Ishikawa (cell line): ENCODE results near the gene CEP83.

Experiments used
- CEBPB ChIP-seq: IDR thresholded peaks from 2 replicates; pipeline ENCODE4 v1.6.1; 2012
- CREB1 ChIP-seq: IDR thresholded peaks from 2 replicates; pipeline ENCODE4 v1.6.1; 2012; ENCODE audit warnings: low read depth
- EGR1 ChIP-seq: IDR thresholded peaks from 2 replicates; pipeline ENCODE4 v1.6.1; 2012
- EP300 ChIP-seq: IDR thresholded peaks from 2 replicates; pipeline ENCODE4 v1.6.1; 2012; ENCODE audit warnings: borderline replicate concordance
- FOXM1 ChIP-seq: IDR thresholded peaks from 2 replicates; pipeline ENCODE4 v1.6.1; 2012; ENCODE audit warnings: low read depth, borderline replicate concordance
- MAX ChIP-seq: IDR thresholded peaks from 2 replicates; pipeline ENCODE4 v1.6.1; 2012
- NFIC ChIP-seq: IDR thresholded peaks from 2 replicates; pipeline ENCODE4 v1.6.1; 2012
- RAD21 ChIP-seq: IDR thresholded peaks from 2 replicates; pipeline ENCODE4 v1.6.1; 2012; ENCODE audit warnings: low read depth
- TAF1 ChIP-seq: IDR thresholded peaks from 2 replicates; pipeline ENCODE4 v1.6.1; 2012; ENCODE audit warnings: low read depth, mild to moderate bottlenecking
- TCF12 ChIP-seq: IDR thresholded peaks from 2 replicates; pipeline ENCODE4 v1.6.1; 2012; ENCODE audit warnings: low read depth
- TEAD4 ChIP-seq: IDR thresholded peaks from 2 replicates; pipeline ENCODE4 v1.6.1; 2012
- YY1 ChIP-seq: IDR thresholded peaks from 2 replicates; pipeline ENCODE4 v1.6.1; 2012; ENCODE audit warnings: low read depth
- ZBTB7A ChIP-seq: IDR thresholded peaks from 2 replicates; pipeline ENCODE4 v1.6.1; 2012; ENCODE audit warnings: low read depth
- TF ChIP-seq, protein P1 (sequence below): IDR thresholded peaks from 2 replicates; pipeline ENCODE4 v1.6.1; 2012; ENCODE audit warnings: low read depth, mild to moderate bottlenecking
- TF ChIP-seq, protein P2 (sequence below): IDR thresholded peaks from 2 replicates; pipeline ENCODE4 v1.6.1; 2012

The CEP83 gene

DNA sequence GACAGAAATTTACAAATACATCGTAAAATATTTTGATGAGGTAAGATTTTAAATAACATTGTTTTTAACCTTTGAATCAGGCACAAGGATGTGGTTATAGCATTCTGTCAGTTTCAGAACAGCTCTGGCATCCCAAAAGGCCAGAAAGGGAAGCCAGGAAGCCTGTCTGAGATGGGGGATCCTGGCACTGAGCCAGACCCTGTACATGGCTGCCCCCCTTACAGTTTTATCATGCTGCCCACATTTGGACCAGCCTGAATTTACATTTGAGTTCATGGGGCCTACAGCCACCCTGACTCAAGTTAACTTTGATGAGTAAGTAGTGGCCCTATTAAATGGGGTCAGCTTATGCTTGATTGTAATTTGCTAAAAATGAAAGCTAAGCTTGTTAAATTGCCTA, 155.7 kb downstream of the CEP83 start:
- TF ChIP-seq TCF12 (no peak), TEAD4 (no peak)

GRCh38 chr12:94299846-94300245, 159.8 kb downstream of the CEP83 start:
- TF ChIP-seq TEAD4: no peak
- TF ChIP-seq ZBTB7A: no peak
- no peak for TF ChIP-seq TAF1
- TF ChIP-seq, protein P1, sequence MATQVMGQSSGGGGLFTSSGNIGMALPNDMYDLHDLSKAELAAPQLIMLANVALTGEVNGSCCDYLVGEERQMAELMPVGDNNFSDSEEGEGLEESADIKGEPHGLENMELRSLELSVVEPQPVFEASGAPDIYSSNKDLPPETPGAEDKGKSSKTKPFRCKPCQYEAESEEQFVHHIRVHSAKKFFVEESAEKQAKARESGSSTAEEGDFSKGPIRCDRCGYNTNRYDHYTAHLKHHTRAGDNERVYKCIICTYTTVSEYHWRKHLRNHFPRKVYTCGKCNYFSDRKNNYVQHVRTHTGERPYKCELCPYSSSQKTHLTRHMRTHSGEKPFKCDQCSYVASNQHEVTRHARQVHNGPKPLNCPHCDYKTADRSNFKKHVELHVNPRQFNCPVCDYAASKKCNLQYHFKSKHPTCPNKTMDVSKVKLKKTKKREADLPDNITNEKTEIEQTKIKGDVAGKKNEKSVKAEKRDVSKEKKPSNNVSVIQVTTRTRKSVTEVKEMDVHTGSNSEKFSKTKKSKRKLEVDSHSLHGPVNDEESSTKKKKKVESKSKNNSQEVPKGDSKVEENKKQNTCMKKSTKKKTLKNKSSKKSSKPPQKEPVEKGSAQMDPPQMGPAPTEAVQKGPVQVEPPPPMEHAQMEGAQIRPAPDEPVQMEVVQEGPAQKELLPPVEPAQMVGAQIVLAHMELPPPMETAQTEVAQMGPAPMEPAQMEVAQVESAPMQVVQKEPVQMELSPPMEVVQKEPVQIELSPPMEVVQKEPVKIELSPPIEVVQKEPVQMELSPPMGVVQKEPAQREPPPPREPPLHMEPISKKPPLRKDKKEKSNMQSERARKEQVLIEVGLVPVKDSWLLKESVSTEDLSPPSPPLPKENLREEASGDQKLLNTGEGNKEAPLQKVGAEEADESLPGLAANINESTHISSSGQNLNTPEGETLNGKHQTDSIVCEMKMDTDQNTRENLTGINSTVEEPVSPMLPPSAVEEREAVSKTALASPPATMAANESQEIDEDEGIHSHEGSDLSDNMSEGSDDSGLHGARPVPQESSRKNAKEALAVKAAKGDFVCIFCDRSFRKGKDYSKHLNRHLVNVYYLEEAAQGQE: no peak
- no peak for TF ChIP-seq CREB1
- TF ChIP-seq EP300: no peak
- no peak for TF ChIP-seq RAD21
- TF ChIP-seq MAX: no peak
- no peak for TF ChIP-seq TCF12
- TF ChIP-seq, protein P2, sequence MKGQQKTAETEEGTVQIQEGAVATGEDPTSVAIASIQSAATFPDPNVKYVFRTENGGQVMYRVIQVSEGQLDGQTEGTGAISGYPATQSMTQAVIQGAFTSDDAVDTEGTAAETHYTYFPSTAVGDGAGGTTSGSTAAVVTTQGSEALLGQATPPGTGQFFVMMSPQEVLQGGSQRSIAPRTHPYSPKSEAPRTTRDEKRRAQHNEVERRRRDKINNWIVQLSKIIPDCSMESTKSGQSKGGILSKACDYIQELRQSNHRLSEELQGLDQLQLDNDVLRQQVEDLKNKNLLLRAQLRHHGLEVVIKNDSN: no peak
- TF ChIP-seq NFIC: no peak
- no peak for TF ChIP-seq FOXM1
- no peak for TF ChIP-seq YY1
- no peak for TF ChIP-seq CEBPB
- TF ChIP-seq EGR1: no peak

GRCh38 chr12:94297876-94298505, 161.7 kb downstream of the CEP83 start:
- TF ChIP-seq TAF1: no peak
- no peak for TF ChIP-seq NFIC
- TF ChIP-seq RAD21: no peak
- TF ChIP-seq CEBPB: no peak
- no peak for TF ChIP-seq MAX
- TF ChIP-seq TCF12: no peak

GRCh38 chr12:94297096-94297699, 162.5 kb downstream of the CEP83 start:
- TF ChIP-seq TCF12 (no peak), FOXM1 (no peak), NFIC (no peak), YY1 (no peak), ZBTB7A (no peak), TAF1 (no peak), TEAD4 (no peak), CEBPB (no peak), RAD21 (no peak), MAX (no peak), EGR1 (no peak), CREB1 (no peak), EP300 (no peak)
- TF ChIP-seq, protein P2: no peak
- TF ChIP-seq, protein P1: no peak

DNA sequence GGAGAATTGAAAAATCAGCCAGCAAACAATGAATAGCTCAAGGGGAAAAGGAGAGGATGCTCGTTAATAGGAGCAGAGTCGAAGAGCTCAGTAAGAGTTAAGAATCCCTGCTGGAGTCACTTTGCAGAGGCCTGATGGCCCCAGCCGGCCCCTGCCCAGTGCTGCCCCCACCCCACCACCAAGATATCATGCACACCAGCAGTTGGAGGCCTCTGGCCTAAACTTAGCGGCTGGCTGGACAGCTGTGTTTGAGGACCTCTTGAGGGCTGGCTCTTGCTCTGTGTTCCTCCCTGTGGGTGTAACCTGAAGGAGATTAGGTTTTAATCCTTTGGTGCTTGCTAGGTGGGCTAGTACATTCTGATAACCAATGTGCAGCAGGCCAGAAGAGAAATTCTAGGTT, 169.3 kb downstream of the CEP83 start:
- TF ChIP-seq MAX: no peak
- TF ChIP-seq NFIC: no peak
- TF ChIP-seq EGR1: no peak
- no peak for TF ChIP-seq TCF12
- TF ChIP-seq, protein P1: no peak
- no peak for TF ChIP-seq CEBPB
- no peak for TF ChIP-seq YY1
- TF ChIP-seq CREB1: no peak
- TF ChIP-seq TEAD4: no peak
